ENCODE measurements around the gene KRT86. TPM values are rescaled to one million over a fixed set of nuclear protein-coding genes. Genes with fewer than 3 reads are reported as not detected.
"Not testable (repeated sequence)": the region's sequence is repeated elsewhere in the genome, so short reads cannot be mapped to it uniquely, and the experiment has no call there.

KRT86 gene
- total RNA-seq, 5 donors from 2014 or later (not counting 1 experiment from before 2014, with no cell fraction given) = 0.35 TPM; not detected in 4

DNA sequence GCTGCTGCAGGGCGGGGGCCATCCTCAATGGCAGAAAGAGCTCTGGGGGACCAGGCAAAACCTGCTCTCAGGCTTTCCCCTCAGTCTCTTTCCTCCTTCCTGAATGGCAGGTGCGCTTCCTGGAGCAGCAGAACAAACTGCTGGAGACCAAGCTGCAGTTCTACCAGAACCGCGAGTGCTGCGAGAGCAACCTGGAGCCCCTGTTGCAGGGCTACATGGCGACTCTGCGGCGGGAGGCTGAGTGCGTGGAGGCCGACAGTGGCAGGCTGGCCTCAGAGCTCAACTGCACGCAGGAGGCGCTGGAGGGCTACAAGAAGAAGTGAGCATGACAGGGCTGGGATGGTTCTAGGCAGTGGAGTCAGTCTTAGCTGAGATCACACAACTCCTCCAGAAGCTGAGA is 69.7 kb downstream of the KRT86 start:
- Histone ChIP-seq H3K4me3 (ENCODE audit: control insufficient read depth in 1 of 2, extremely low read depth in 1 of 2, low read length in 1 of 2) (no peak overlapping the region), H3K27me3 (replicated peaks in 1 of 2; ENCODE audit: control insufficient read depth in 2 of 2, extremely low read depth in 1 of 2, insufficient read depth in 2 of 2, low read length in 1 of 2) (peaks cover 0 to 24% of the 10 kb centered on the region in 2 experiments), H3K36me3 (ENCODE audit: control insufficient read depth in 2 of 2, extremely low read depth in 1 of 2, insufficient read depth in 1 of 2, low read length in 1 of 2) (no peaks in the 10 kb centered on the region), H3K4me1 (ENCODE audit: control insufficient read depth in 1 of 2, extremely low read depth in 1 of 2, insufficient read depth in 2 of 2, low read length in 2 of 2) (no peaks in the 10 kb centered on the region), H3K27ac (ENCODE audit: low read length) (no peak overlapping the region), H3K9me3 (no peaks in the 10 kb centered on the region)
- no peak overlapping the region for H3K4me3 Mint-ChIP-seq
- peaks cover 0 to under 1% (median under 1%) of the 10 kb centered on the region in 3 donors for H3K4me1 Mint-ChIP-seq
- H3K27me3 Mint-ChIP-seq = peaks cover 0 to 9% of the 10 kb centered on the region in 2 donors
- no peaks in the 10 kb centered on the region for H3K36me3 Mint-ChIP-seq
- 94% methylated on average over 10 of the region's 12 CpGs for WGBS (ENCODE audit: insufficient coverage)
- POLR2A ChIA-PET = no interaction called here
- DNase-seq (no peak), ATAC-seq (replicated peaks in 1 of 4) (no peak)
- CTCF ChIA-PET = interaction anchor here in 1 of 2 donors (1.4 kb wide), 1 partner anchor 16 kb away, joined by 6 read pairs; no protein-coding TSS in a partner anchor
- no peaks in the 10 kb centered on the region for H3K9me3 Mint-ChIP-seq
- H3K27ac Mint-ChIP-seq = no peak overlapping the region

DNA sequence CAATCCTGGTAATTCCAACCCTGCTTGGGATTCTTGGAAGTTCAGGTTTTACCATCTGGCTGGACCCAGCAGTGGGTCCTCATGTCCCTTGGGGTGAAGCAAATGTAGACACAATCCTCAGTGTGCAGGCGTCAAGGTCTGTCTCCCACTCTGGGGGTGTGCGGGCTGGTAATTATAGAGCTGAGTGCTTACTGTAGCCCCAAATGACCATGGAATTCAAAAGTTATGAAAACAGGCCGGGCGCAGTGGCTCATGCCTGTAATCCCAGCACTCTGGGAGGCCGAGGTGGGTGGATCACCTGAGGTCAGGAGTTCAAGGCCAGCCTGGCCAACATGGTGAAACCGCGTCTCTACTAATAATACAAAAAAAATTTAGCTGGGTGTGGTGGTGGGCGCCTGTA is 70.6 kb downstream of the KRT86 start:
- H3K9me3 ChIP-seq; H3K36me3 ChIP-seq (ENCODE audit: control insufficient read depth in 2 of 2, extremely low read depth in 1 of 2, insufficient read depth in 1 of 2, low read length in 1 of 2); POLR2A ChIA-PET; DNase-seq; H3K36me3 Mint-ChIP-seq; H3K27ac Mint-ChIP-seq; H3K4me3 ChIP-seq (ENCODE audit: control insufficient read depth in 1 of 2, extremely low read depth in 1 of 2, low read length in 1 of 2); H3K9me3 Mint-ChIP-seq; ATAC-seq (replicated peaks in 1 of 4); H3K4me3 Mint-ChIP-seq; H3K27ac ChIP-seq (ENCODE audit: low read length); H3K4me1 Mint-ChIP-seq; H3K4me1 ChIP-seq (ENCODE audit: control insufficient read depth in 1 of 2, extremely low read depth in 1 of 2, insufficient read depth in 2 of 2, low read length in 2 of 2): not testable (repeated sequence)
- CTCF ChIA-PET = interaction anchor here in 1 of 2 donors (1.4 kb wide), 1 partner anchor 17 kb away, joined by 6 read pairs; no protein-coding TSS in a partner anchor
- H3K27me3 Mint-ChIP-seq = peaks cover 0 to 14% of the 10 kb centered on the region in 2 donors
- H3K27me3 ChIP-seq (replicated peaks in 1 of 2; ENCODE audit: control insufficient read depth in 2 of 2, extremely low read depth in 1 of 2, insufficient read depth in 2 of 2, low read length in 1 of 2) = peaks cover 0 to 26% of the 10 kb centered on the region in 2 experiments
- 100% methylated on average over 2 of the region's 8 CpGs for WGBS (ENCODE audit: insufficient coverage)

DNA sequence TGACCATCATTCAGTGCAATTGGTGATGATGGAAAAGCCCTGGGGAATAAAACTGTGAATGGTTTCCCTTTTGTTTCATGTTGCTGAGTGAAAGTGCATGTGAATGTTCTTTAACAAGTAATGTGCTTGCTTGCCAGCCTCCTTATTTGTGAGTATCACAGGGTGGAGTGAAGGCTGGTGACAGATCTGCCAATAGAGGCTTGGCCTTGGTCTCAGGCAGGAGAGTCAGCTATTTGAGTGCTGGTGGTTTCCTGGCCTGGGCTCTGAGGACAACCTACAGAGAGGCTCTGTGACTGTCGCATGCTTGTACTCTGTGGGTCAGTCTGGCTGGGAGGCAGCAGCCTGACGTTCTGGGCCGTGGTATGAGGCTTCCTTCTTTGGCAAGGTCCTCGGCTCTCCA is 72.1 kb downstream of the KRT86 start:
- CTCF ChIA-PET = interaction anchor here in 1 of 2 donors (1.2 kb wide), 1 partner anchor 20 kb away, joined by 3 read pairs; no protein-coding TSS in a partner anchor
- peaks cover 5 to 17% of the 10 kb centered on the region in 2 experiments for H3K4me1 ChIP-seq (ENCODE audit: control insufficient read depth in 1 of 2, extremely low read depth in 1 of 2, insufficient read depth in 2 of 2, low read length in 2 of 2)
- 50% methylated on average over 2 of the region's 4 CpGs for WGBS (ENCODE audit: insufficient coverage)
- no peaks in the 10 kb centered on the region for H3K36me3 ChIP-seq (ENCODE audit: control insufficient read depth in 2 of 2, extremely low read depth in 1 of 2, insufficient read depth in 1 of 2, low read length in 1 of 2)
- H3K27ac Mint-ChIP-seq = no peak overlapping the region
- H3K4me3 ChIP-seq (ENCODE audit: control insufficient read depth in 1 of 2, extremely low read depth in 1 of 2, low read length in 1 of 2) = no peak overlapping the region
- H3K36me3 Mint-ChIP-seq = no peaks in the 10 kb centered on the region
- H3K4me1 Mint-ChIP-seq = peaks cover 10 to 16% (median 15%) of the 10 kb centered on the region in 3 donors
- H3K9me3 ChIP-seq = no peaks in the 10 kb centered on the region
- H3K27ac ChIP-seq (ENCODE audit: low read length) = no peak overlapping the region
- H3K9me3 Mint-ChIP-seq = no peaks in the 10 kb centered on the region
- ATAC-seq (replicated peaks in 1 of 4) (no peak), DNase-seq (no peak)
- H3K27me3 Mint-ChIP-seq = peaks cover 0 to 14% of the 10 kb centered on the region in 2 donors
- H3K4me3 Mint-ChIP-seq = no peak overlapping the region
- POLR2A ChIA-PET = no interaction called here
- peaks cover 0 to 35% of the 10 kb centered on the region in 2 experiments for H3K27me3 ChIP-seq (replicated peaks in 1 of 2; ENCODE audit: control insufficient read depth in 2 of 2, extremely low read depth in 1 of 2, insufficient read depth in 2 of 2, low read length in 1 of 2)

DNA sequence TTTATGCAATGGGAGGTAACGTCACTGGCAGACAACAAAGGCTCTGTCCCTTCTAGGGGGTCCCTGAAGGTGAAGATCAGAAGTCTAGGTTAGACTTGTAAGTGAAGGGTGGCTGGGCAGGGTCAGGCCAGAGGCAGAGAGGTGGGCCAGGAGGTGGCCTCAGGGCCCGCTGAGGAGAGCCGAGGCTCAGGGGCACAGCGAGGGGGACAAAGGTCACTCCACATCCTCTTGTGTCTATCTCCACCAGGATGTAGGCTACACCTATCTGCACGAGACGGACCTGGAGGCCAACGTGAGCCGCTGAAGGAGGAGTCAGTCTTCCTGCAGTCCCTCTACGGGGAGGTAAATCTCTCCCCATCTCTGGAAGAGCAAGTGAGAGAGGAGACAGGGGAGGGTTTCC is 72.6 kb downstream of the KRT86 start:
- DNase-seq = no peak
- Histone ChIP-seq H3K27ac (ENCODE audit: low read length) (no peak overlapping the region), H3K9me3 (no peaks in the 10 kb centered on the region), H3K27me3 (replicated peaks in 1 of 2; ENCODE audit: control insufficient read depth in 2 of 2, extremely low read depth in 1 of 2, insufficient read depth in 2 of 2, low read length in 1 of 2) (peaks cover 0 to 31% of the 10 kb centered on the region in 2 experiments), H3K4me1 (ENCODE audit: control insufficient read depth in 1 of 2, extremely low read depth in 1 of 2, insufficient read depth in 2 of 2, low read length in 2 of 2) (peaks cover 10 to 21% of the 10 kb centered on the region in 2 experiments), H3K36me3 (ENCODE audit: control insufficient read depth in 2 of 2, extremely low read depth in 1 of 2, insufficient read depth in 1 of 2, low read length in 1 of 2) (no peaks in the 10 kb centered on the region), H3K4me3 (ENCODE audit: control insufficient read depth in 1 of 2, extremely low read depth in 1 of 2, low read length in 1 of 2) (no peak overlapping the region)
- Mint-ChIP-seq H3K9me3 (no peaks in the 10 kb centered on the region), H3K4me1 (peaks cover 14 to 20% (median 19%) of the 10 kb centered on the region in 3 donors), H3K27me3 (peaks cover 0 to 10% of the 10 kb centered on the region in 2 donors), H3K27ac (no peak overlapping the region), H3K36me3 (no peaks in the 10 kb centered on the region), H3K4me3 (no peak overlapping the region)
- WGBS (ENCODE audit: insufficient coverage) = 87% methylated on average over 3 of the region's 9 CpGs
- CTCF ChIA-PET = interaction anchor here in 1 of 2 donors (1.2 kb wide), 2 partner anchors 19 to 21 kb away, joined by 3 read pairs; no protein-coding TSS in a partner anchor
- POLR2A ChIA-PET = no interaction called here
- ATAC-seq (replicated peaks in 1 of 4) = no peak

DNA sequence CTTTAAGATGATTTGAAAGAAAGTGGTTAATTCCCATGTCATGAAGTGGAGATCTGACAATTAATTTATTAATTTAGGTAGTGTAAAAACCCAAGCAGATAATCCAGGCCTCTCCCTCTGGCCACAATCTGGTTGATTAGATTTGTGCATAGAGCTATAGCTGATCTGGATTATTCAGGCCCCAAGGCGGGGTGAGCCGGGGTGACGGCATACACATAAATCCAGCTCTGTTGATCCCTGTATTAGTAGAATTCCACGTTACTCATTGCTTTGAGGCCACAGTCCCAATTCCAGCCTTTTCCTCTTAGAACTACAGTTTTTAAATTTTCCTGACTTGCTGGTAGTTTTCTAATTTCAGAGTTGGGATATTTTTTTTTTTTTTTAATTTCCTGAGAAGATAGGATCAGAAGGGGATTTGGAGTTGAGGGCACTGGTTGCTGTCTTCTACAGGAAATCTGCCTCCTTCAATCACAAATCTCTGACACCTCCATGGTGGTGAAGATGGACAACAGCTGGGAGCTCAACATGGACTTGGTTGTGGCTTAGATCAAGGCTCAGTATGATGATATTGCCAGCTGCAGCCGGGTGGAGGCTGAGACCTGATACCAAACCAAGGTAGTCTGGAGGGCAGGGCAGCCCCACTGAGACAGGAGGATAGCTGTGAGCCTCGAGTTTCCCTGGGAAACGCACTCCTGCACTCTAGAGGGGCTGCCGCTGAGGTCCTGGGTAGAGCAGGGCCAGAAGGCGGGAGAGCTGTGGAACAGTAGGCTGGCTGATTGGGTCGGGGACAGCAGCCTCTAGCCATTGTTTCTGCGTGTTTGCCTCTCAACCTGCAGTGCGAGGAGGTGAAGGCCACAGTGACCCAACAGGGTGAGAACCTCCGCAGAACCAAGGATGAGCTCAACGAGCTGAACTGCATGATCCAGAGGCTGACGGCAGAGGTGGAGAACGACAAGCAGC is 73.4 kb downstream of the KRT86 start:
- Mint-ChIP-seq H3K9me3 (no peaks in the 10 kb centered on the region), H3K36me3 (no peaks in the 10 kb centered on the region), H3K27me3 (peaks cover 0 to 10% of the 10 kb centered on the region in 2 donors), H3K27ac (no peak overlapping the region), H3K4me1 (peaks cover 22 to 28% (median 26%) of the 10 kb centered on the region in 3 donors), H3K4me3 (no peak overlapping the region)
- peaks cover 0 to 34% of the 10 kb centered on the region in 2 experiments for H3K27me3 ChIP-seq (replicated peaks in 1 of 2; ENCODE audit: control insufficient read depth in 2 of 2, extremely low read depth in 1 of 2, insufficient read depth in 2 of 2, low read length in 1 of 2)
- ATAC-seq (replicated peaks in 1 of 4) (no peak), DNase-seq (no peak)
- H3K36me3 ChIP-seq (ENCODE audit: control insufficient read depth in 2 of 2, extremely low read depth in 1 of 2, insufficient read depth in 1 of 2, low read length in 1 of 2) = no peaks in the 10 kb centered on the region
- 65% methylated on average over 10 of the region's 16 CpGs for WGBS (ENCODE audit: insufficient coverage)
- POLR2A ChIA-PET = no interaction called here
- H3K27ac ChIP-seq (ENCODE audit: low read length) = no peak overlapping the region
- H3K4me1 ChIP-seq (ENCODE audit: control insufficient read depth in 1 of 2, extremely low read depth in 1 of 2, insufficient read depth in 2 of 2, low read length in 2 of 2) = peaks cover 13 to 29% of the 10 kb centered on the region in 2 experiments
- H3K9me3 ChIP-seq = no peaks in the 10 kb centered on the region
- CTCF ChIA-PET = interaction anchor here in 1 of 2 donors (0.6 to 1.2 kb wide), 3 partner anchors 20 to 652 kb away, joined by 3 to 5 read pairs (median 3); no protein-coding TSS in a partner anchor
- H3K4me3 ChIP-seq (ENCODE audit: control insufficient read depth in 1 of 2, extremely low read depth in 1 of 2, low read length in 1 of 2) = no peak overlapping the region

DNA sequence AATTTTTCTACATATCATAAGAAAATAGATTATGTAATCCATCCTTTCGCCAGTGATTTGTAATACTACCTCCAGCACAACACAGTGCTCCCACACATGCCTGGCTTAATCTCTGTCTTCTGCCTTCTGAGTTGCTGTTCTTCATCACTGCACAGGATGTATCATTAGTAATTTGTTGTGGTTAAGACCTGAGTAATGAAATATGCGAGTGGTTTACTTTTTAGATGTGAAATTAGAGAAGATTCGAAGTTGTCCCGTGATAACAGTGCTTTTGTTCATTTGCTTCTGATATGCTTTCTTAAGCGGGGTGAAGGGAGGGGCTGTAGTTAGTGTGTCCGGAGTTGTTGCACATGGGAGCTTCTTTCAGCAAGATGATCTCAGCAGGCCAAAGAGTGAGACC is 74.8 kb downstream of the KRT86 start:
- no peak overlapping the region for H3K27ac ChIP-seq (ENCODE audit: low read length)
- ChIA-PET CTCF (no interaction called here), POLR2A (no interaction called here)
- no peaks in the 10 kb centered on the region for H3K9me3 Mint-ChIP-seq
- H3K27me3 ChIP-seq (replicated peaks in 1 of 2; ENCODE audit: control insufficient read depth in 2 of 2, extremely low read depth in 1 of 2, insufficient read depth in 2 of 2, low read length in 1 of 2) = peaks cover 0 to 31% of the 10 kb centered on the region in 2 experiments
- peaks cover 24 to 34% (median 32%) of the 10 kb centered on the region in 3 donors for H3K4me1 Mint-ChIP-seq
- H3K27ac Mint-ChIP-seq = no peak overlapping the region
- H3K36me3 ChIP-seq (ENCODE audit: control insufficient read depth in 2 of 2, extremely low read depth in 1 of 2, insufficient read depth in 1 of 2, low read length in 1 of 2) = no peaks in the 10 kb centered on the region
- H3K9me3 ChIP-seq = no peaks in the 10 kb centered on the region
- H3K4me3 Mint-ChIP-seq = no peak overlapping the region
- H3K4me1 ChIP-seq (ENCODE audit: control insufficient read depth in 1 of 2, extremely low read depth in 1 of 2, insufficient read depth in 2 of 2, low read length in 2 of 2) = peaks cover 13 to 32% of the 10 kb centered on the region in 2 experiments
- H3K4me3 ChIP-seq (ENCODE audit: control insufficient read depth in 1 of 2, extremely low read depth in 1 of 2, low read length in 1 of 2) = no peak overlapping the region
- ATAC-seq (replicated peaks in 1 of 4) = no peak
- no peak for DNase-seq
- H3K27me3 Mint-ChIP-seq = peaks cover 3 to 14% of the 10 kb centered on the region in 2 donors
- WGBS (ENCODE audit: insufficient coverage) = 86% methylated on average over 5 of the region's 6 CpGs
- H3K36me3 Mint-ChIP-seq = no peaks in the 10 kb centered on the region
